ENCODE results near the gene AHCYL1. TPM values are rescaled to one million over a fixed set of nuclear protein-coding genes. Genes with fewer than 3 reads are reported as not detected.

The AHCYL1 gene
- total RNA-seq, 1 donor from 2014 or later, result 65.5 TPM

DNA sequence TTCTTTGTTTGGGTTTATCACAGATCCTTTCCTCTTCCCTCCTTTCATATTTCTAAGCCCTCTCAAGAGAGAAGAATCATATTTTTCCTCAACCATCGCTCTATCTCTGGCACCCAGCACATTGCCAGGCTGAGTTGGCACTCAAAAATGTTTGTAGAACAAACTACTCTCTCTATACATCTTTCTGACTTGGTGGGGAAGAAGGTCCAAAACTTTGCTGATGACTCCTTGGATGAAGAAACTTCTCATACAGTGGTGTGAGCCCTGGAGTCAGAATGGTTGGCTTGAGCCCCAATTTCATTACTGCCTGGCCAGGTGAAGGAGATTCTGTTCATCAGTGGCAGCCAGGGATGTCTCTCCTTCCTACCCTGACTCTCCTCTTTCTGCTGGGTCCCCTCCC is 74.0 kb downstream of the AHCYL1 start:
- H2AFZ ChIP-seq (replicated peaks), result no peak overlapping the region
- H3K27ac Mint-ChIP-seq, result no peak overlapping the region
- H3K79me2 ChIP-seq (ENCODE audit: low read depth), result no peaks in the 10 kb centered on the region
- H3K4me2 ChIP-seq, result no peak overlapping the region
- H3K27ac ChIP-seq, result no peak overlapping the region
- H3K4me1 ChIP-seq, result no peaks in the 10 kb centered on the region
- H3K4me3 Mint-ChIP-seq, result no peak overlapping the region
- H3K9ac ChIP-seq, result no peak overlapping the region
- H3K4me3 ChIP-seq, result no peak overlapping the region
- TF ChIP-seq, protein P1, sequence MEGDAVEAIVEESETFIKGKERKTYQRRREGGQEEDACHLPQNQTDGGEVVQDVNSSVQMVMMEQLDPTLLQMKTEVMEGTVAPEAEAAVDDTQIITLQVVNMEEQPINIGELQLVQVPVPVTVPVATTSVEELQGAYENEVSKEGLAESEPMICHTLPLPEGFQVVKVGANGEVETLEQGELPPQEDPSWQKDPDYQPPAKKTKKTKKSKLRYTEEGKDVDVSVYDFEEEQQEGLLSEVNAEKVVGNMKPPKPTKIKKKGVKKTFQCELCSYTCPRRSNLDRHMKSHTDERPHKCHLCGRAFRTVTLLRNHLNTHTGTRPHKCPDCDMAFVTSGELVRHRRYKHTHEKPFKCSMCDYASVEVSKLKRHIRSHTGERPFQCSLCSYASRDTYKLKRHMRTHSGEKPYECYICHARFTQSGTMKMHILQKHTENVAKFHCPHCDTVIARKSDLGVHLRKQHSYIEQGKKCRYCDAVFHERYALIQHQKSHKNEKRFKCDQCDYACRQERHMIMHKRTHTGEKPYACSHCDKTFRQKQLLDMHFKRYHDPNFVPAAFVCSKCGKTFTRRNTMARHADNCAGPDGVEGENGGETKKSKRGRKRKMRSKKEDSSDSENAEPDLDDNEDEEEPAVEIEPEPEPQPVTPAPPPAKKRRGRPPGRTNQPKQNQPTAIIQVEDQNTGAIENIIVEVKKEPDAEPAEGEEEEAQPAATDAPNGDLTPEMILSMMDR (IDR thresholded peaks at IDR 0.05), result no peak
- TF ChIP-seq EZH2phosphoT487 (IDR thresholded peaks at IDR 0.05) (no peak), EZH2 (IDR thresholded peaks at IDR 0.05) (no peak)
- peaks cover 40% of the 10 kb centered on the region for H4K20me1 ChIP-seq (ENCODE audit: low read depth)
- DNase-seq (ENCODE audit: low spot score), result no peak
- peaks cover 9% of the 10 kb centered on the region for H3K27me3 Mint-ChIP-seq (ENCODE audit: insufficient read depth, low read depth)
- no peaks in the 10 kb centered on the region for H3K27me3 ChIP-seq
- no peaks in the 10 kb centered on the region for H3K4me1 Mint-ChIP-seq
- no peaks in the 10 kb centered on the region for H3K9me3 ChIP-seq (ENCODE audit: low read depth)
- peaks cover 8% of the 10 kb centered on the region for H3K36me3 ChIP-seq
- H3K9me3 Mint-ChIP-seq, result no peaks in the 10 kb centered on the region
- H3F3A ChIP-seq (ENCODE audit: low read depth), result no peaks in the 10 kb centered on the region
- H3K36me3 Mint-ChIP-seq, result peaks cover 43% of the 10 kb centered on the region

DNA sequence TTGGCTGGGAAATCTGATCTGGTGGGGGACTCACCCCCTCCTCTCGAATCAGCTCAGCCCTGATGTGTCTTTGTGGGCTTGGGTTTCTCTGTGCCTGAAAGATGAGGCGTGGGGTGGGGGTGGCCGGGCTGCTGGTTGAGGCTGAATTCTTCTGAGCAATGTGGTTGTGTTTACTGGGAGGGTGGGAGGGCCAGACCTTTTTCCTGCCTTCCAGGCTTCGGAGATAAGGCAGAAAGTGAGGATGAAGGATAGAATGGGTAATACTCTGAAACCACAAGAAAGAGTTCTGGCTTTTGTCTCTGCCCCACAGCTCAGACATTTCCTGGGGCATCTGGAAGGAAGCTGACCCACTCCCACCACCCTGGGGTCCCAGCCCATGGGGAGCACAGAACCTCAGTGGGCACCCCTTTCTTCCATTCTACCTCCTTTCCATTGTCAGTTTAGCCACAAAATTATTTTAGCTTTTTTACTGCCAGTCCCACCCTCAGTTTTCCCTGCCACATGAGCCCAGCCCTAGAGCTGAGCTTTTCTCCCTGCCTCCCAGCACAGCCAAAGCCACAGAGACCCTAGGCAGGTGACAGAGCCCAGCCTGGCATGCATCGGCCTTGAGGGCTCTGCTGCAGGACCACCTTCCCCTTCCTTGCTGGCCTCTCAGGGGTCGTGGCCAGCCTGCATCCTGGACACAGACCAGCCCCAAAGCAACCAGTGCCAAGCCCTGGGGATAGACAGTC is 74.7 kb downstream of the AHCYL1 start:
- Mint-ChIP-seq H3K9me3 (no peaks in the 10 kb centered on the region), H3K27ac (no peak overlapping the region), H3K36me3 (peaks cover 36% of the 10 kb centered on the region), H3K27me3 (ENCODE audit: insufficient read depth, low read depth) (peaks cover 11% of the 10 kb centered on the region), H3K4me3 (no peak overlapping the region), H3K4me1 (no peaks in the 10 kb centered on the region)
- Histone ChIP-seq H3K4me1 (no peaks in the 10 kb centered on the region), H3K4me3 (no peak overlapping the region), H3K36me3 (peaks cover 7% of the 10 kb centered on the region), H2AFZ (replicated peaks) (no peak overlapping the region), H3K4me2 (no peak overlapping the region), H3K9me3 (ENCODE audit: low read depth) (no peaks in the 10 kb centered on the region), H3K9ac (no peak overlapping the region), H3F3A (ENCODE audit: low read depth) (no peaks in the 10 kb centered on the region), H3K27ac (no peak overlapping the region), H4K20me1 (ENCODE audit: low read depth) (peaks cover 39% of the 10 kb centered on the region), H3K79me2 (ENCODE audit: low read depth) (no peaks in the 10 kb centered on the region), H3K27me3 (peaks cover 4% of the 10 kb centered on the region)
- TF ChIP-seq, protein P1 (IDR thresholded peaks at IDR 0.05), result no peak
- no peak for TF ChIP-seq EZH2 (IDR thresholded peaks at IDR 0.05)
- DNase-seq (ENCODE audit: low spot score), result no peak

DNA sequence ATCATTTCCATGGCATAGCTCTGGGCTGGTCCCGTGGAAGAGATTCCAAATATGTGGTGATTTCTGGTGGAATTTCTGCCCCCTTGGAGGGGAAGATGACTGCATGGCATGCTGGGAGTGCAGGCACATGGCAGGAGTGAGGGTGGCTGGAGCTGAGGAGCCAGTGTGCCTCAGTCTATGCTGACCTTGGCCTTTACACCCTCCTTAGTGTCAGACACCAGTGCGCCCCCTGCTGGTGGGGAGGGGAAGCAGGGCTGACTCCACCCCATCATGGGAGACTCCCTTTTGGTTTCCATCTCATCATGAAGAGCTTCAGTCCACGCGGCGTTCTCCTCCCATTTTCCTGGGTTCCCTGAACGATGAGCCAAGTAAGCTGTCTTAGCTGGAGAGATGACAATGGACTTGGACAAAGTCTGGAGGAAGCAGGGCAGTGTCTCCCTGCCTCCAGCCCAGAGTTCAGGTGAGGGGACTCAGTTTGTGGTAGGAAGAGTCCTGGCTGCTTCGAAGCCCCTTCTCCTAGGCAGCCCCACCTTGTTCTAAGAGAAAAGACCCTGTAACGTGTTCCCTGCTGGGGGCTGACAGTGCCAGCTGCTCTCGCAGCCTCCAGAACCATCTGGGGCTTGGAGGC is 75.6 kb downstream of the AHCYL1 start:
- H3K9ac ChIP-seq, result no peak overlapping the region
- no peak for TF ChIP-seq EZH2phosphoT487 (IDR thresholded peaks at IDR 0.05)
- TF ChIP-seq, protein P1 (IDR thresholded peaks at IDR 0.05), result peak; percentile 81
- no peaks in the 10 kb centered on the region for H3K4me1 ChIP-seq
- peaks cover 12% of the 10 kb centered on the region for H3K27me3 ChIP-seq
- no peaks in the 10 kb centered on the region for H3F3A ChIP-seq (ENCODE audit: low read depth)
- H3K4me3 ChIP-seq, result no peak overlapping the region
- Mint-ChIP-seq H3K9me3 (no peaks in the 10 kb centered on the region), H3K36me3 (peaks cover 35% of the 10 kb centered on the region), H3K4me1 (no peaks in the 10 kb centered on the region), H3K27me3 (ENCODE audit: insufficient read depth, low read depth) (peaks cover 12% of the 10 kb centered on the region), H3K4me3 (no peak overlapping the region), H3K27ac (no peak overlapping the region)
- no peaks in the 10 kb centered on the region for H3K9me3 ChIP-seq (ENCODE audit: low read depth)
- no peak overlapping the region for H3K27ac ChIP-seq
- peak; percentile 53 for DNase-seq (ENCODE audit: low spot score)
- H4K20me1 ChIP-seq (ENCODE audit: low read depth), result peaks cover 40% of the 10 kb centered on the region
- no peaks in the 10 kb centered on the region for H3K36me3 ChIP-seq
- H2AFZ ChIP-seq (replicated peaks), result no peak overlapping the region
- no peak overlapping the region for H3K4me2 ChIP-seq
- no peaks in the 10 kb centered on the region for H3K79me2 ChIP-seq (ENCODE audit: low read depth)

Data from neural progenitor cell (in vitro differentiated cells).